Left ventricle myocardium inferior (tissue), 1 donor: Measurements from ENCODE around the gene FARP1. TPM values are rescaled to one million over a fixed set of nuclear protein-coding genes. Genes with fewer than 3 reads are reported as not detected.

Experiments
- DNase-seq: peaks from one replicate; pipeline ENCODE4 v3.0.0-alpha.2; 2020
- H3K27ac ChIP-seq: fragments of 200-600 bp; replicated peaks from 2 replicates; pipeline ENCODE4 v1.8.0; 2021
- H3K27me3 ChIP-seq: fragments of 200-600 bp; 2 replicates; pipeline ENCODE4 v1.8.0; 2021; ENCODE audit warnings: low read depth
- H3K36me3 ChIP-seq: fragments of 200-600 bp; 2 replicates; pipeline ENCODE4 v1.8.0; 2021
- H3K4me1 ChIP-seq: fragments of 200-600 bp; 2 replicates; pipeline ENCODE4 v1.8.0; 2021
- H3K4me3 ChIP-seq: fragments of 200-600 bp; 2 replicates; pipeline ENCODE4 v1.8.0; 2021; ENCODE audit warnings: mild to moderate bottlenecking, moderate library complexity
- H3K9me3 ChIP-seq: fragments of 200-600 bp; replicated peaks from 2 replicates; pipeline ENCODE4 v1.8.0; 2021
- intact Hi-C: fragments of 100-400 bp; cut with micrococcal nuclease; formaldehyde crosslinking; loops from one replicate; pipeline ENCODE4 v1.11.0; 2022
- total RNA-seq: library from RNA; stranded (reverse); fragmentation: NEBNext Ultra II Directional; extraction: Animal tissue kit (Norgen Biotek cat#: 25700); gene quantifications from one replicate; pipeline ENCODE4 v1.2.1, GENCODE V29; 2021
- TF ChIP-seq, protein P1 (sequence below): fragments of 200-600 bp; IDR thresholded peaks from 2 replicates; pipeline ENCODE4 v1.8.0; 2021; ENCODE audit warnings: antibody characterized with exemption, mild to moderate bottlenecking, borderline replicate concordance
- donor health status: DM: no; HTN: yes; CAD: no; lungs with severe emphysema.

Gene FARP1
- total RNA-seq, 1 donor from 2014 or later, result 17.6 TPM

DNA sequence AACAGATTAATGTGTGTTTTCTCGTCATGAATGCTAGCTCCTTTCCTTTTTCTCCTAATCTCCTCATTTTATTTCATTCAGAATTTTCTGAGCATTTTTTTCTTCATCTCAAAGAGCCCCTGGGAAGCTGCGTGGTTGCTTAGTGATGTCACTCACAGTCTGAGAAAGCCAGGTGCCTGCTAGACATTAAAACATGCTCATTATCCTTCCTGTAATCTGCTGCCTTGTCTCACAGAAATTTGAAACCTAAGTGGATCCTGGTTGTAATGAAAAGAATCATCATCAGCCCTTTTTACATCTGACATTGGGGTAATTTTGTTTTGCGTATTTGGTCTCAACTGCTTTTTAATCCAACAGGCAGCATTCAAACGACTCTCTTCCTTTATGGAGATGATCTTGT lies 142.4 kb downstream of the FARP1 start:
- no peaks in the 10 kb centered on the region for H3K36me3 ChIP-seq
- intact Hi-C loops, result no loop called here
- H3K27me3 ChIP-seq, result no peaks in the 10 kb centered on the region
- H3K9me3 ChIP-seq, result no peaks in the 10 kb centered on the region
- TF ChIP-seq, protein P1, sequence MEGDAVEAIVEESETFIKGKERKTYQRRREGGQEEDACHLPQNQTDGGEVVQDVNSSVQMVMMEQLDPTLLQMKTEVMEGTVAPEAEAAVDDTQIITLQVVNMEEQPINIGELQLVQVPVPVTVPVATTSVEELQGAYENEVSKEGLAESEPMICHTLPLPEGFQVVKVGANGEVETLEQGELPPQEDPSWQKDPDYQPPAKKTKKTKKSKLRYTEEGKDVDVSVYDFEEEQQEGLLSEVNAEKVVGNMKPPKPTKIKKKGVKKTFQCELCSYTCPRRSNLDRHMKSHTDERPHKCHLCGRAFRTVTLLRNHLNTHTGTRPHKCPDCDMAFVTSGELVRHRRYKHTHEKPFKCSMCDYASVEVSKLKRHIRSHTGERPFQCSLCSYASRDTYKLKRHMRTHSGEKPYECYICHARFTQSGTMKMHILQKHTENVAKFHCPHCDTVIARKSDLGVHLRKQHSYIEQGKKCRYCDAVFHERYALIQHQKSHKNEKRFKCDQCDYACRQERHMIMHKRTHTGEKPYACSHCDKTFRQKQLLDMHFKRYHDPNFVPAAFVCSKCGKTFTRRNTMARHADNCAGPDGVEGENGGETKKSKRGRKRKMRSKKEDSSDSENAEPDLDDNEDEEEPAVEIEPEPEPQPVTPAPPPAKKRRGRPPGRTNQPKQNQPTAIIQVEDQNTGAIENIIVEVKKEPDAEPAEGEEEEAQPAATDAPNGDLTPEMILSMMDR, result no peak
- no peak for DNase-seq
- H3K4me3 ChIP-seq, result no peak overlapping the region
- H3K27ac ChIP-seq, result no peak overlapping the region
- H3K4me1 ChIP-seq, result peaks cover 3% of the 10 kb centered on the region

DNA sequence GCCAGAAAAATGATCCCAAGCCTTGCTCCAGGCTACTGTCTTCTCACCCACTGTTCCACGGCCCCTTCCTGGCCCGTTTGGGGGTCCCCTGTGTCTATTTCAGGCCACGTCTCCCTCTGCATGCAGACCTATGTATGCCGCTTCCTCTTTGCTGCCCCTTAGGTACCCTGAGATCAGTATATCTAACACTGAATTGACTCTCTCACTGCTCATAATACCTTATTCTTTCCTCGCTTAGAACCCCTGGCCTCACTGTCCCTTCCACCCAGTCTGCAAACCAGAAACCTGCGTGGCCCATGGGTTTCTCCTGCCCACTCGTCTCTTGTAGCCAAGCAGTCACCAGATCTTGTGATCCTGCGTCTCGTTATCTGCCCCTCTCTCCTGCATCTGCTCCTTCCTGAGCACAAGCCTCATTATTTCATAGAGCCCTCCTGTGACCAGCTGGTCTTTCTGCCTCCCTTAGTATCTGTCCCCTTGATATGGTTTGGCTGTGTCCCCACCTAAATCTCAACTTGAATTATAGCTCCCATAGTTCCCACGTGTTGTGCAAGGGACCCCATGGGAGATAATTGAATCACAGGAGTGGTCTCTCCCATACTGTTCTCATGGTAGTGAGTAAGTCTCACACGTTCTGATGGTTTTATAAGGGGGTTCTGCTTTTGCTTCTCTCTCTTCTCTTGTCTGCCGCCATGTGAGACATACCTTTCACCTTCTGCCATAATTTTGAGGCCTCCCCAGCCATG lies 143.1 kb downstream of the FARP1 start:
- Histone ChIP-seq H3K9me3 (no peaks in the 10 kb centered on the region), H3K27ac (no peak overlapping the region), H3K36me3 (no peaks in the 10 kb centered on the region), H3K27me3 (no peaks in the 10 kb centered on the region), H3K4me3 (no peak overlapping the region), H3K4me1 (peaks cover 3% of the 10 kb centered on the region)
- DNase-seq, result no peak
- TF ChIP-seq, protein P1, result no peak
- intact Hi-C loops, result no loop called here

DNA sequence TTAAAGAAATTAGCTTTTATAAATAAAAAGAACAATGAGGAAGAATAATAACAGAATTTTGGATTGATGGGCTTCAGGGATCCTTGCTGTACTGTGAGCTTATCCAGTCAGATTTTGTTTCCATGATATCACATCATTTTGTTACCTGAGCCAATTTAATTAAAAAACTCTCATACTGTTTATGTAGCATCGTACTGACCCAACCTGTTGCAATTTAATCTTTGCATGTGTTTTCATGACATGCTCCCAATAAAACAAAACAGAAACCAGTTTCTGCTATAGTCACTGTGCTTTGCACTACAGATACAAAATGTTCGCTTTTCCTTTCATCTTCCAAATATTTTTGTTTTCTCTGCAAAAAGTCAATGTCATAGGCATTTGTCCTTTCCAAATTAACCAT lies 143.9 kb downstream of the FARP1 start:
- TF ChIP-seq, protein P1, result no peak
- Histone ChIP-seq H3K27me3 (no peaks in the 10 kb centered on the region), H3K9me3 (no peaks in the 10 kb centered on the region), H3K4me1 (peaks cover 3% of the 10 kb centered on the region), H3K27ac (no peak overlapping the region), H3K4me3 (no peak overlapping the region), H3K36me3 (no peaks in the 10 kb centered on the region)
- intact Hi-C loops, result no loop called here
- DNase-seq, result no peak

DNA sequence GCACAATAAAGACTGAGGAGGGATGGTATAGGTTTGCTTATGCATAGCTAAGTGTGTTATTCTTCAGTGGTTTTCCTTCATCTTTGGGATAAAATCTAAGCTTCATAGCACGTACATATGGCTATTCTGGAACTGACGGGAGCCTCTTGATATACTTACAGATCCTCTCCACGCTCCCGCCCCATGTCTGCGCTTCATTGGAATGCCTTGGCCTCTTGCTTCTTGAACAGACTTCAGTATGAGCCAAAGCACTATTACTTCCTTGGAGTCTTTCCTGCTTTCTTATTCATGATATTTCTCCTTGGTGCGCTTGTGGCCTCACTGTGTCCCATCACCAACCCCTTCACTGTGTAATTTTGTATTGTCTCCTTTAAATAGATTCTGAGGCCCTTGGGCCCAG lies 145.3 kb downstream of the FARP1 start:
- DNase-seq, result no peak
- no peak overlapping the region for H3K27ac ChIP-seq
- TF ChIP-seq, protein P1, result no peak
- H3K36me3 ChIP-seq, result no peaks in the 10 kb centered on the region
- H3K9me3 ChIP-seq, result no peaks in the 10 kb centered on the region
- no peaks in the 10 kb centered on the region for H3K27me3 ChIP-seq
- H3K4me1 ChIP-seq, result peaks cover 3% of the 10 kb centered on the region
- no peak overlapping the region for H3K4me3 ChIP-seq
- intact Hi-C loops, result no loop called here

DNA sequence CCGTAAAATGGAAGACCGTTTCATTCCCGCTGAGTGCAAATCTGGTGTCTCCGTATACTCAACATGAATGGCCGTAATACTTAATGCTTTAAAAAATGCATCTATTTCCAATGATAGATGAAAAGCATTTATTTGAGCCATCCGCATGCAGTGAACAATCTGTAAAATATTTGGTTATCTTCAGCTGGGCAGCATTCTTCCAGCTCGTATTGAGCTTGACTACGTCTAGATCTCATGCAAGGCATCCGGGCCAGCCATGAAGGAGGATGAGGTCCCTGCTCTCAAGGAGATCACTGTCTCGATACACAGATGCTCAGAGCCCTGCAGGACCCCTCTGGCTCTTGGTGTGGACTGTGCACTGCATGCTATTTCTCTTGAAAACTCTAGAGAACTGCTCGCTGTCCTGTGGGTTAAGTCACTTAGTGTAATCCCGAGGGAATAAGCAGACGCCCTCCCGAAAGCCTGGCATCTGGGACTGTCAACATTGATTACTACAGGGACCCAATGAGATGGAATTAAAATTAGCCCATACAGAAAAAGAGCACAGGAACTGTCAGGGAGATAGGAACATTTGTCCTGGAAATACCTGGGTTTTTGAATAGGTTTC lies 146.5 kb downstream of the FARP1 start:
- H3K9me3 ChIP-seq, result no peaks in the 10 kb centered on the region
- no peaks in the 10 kb centered on the region for H3K36me3 ChIP-seq
- H3K27ac ChIP-seq, result no peak overlapping the region
- H3K27me3 ChIP-seq, result no peaks in the 10 kb centered on the region
- no peak overlapping the region for H3K4me3 ChIP-seq
- intact Hi-C loops, result no loop called here
- TF ChIP-seq, protein P1, result no peak
- no peak for DNase-seq
- H3K4me1 ChIP-seq, result peaks cover 3% of the 10 kb centered on the region
